Measurements from ENCODE around the gene CAPN15.

The CAPN15 gene

GRCh38 chr16:578232-578869 is 50.8 kb downstream of the CAPN15 start:
- DNase-seq (ENCODE audit: low spot score) = no peak

- peak; percentile 57 for DNase-seq (ENCODE audit: low spot score)
Observed at GRCh38 chr16:578870-579405, 51.4 kb downstream of the CAPN15 start.

DNA sequence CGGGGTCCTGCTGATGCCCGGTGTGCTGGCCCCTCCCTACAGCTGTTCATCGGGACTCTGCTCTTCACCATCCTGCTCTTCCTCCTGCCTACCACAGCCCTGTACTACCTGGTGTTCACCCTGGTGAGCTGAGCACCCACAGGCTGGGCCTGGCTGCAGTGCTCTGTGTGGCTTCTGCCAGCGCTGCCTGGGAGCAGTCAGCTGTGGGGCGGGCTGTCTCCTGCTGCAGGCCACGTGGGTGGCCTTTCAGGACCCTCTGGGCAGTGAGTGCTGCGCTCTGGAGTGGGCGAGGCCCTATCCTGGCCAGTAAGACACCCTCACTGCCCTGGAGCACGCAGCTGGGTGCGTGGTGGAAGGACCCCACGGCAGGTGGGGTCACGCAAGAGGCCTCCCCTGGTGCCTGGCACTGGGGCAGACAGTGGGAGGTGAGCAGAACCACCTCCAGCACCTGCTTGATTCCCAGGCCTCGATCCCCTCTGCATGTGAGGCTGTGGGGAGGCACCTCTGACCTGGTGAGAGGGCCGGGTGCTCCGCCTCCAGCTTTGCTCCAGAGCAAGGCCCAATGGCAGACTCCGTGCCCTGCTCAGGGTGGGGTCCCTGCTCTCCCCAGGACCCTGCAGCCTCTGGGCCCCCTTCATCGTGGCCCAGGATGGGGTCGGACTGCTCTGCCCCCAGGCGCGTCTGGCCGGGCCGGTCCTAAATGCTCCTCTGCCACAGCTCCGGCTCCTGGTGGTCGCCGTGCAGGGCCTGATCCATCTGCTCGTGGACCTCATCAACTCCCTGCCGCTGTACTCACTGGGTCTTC is 52.8 kb downstream of the CAPN15 start:
- no peak for DNase-seq (ENCODE audit: low spot score)

DNA sequence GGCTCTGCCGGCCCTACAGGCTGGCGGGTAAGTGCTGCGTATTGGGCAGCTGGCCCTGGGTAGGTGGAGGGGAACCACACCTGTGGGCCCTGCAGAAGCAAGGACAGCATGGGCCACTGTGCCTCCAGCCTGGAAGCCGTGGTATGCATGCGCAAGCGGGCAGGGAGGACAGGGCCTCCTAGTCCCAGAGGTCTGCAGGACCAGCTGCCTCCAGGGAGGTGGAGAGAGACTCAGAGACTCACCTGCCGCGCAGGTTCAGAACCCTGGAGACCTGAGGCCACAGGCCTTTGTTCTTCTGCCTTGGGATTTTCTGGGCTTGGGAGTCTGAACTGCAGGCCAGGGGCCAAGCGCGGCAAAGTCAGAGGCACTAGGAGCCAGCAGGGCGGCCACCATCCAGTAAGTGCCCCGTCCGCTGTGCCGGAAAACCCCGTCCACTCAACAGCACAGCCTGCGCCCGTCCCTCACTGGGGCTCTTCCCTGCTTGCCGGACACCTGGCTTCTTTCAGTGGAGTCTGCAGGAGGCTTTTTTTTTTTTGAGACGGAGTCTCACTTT is 53.5 kb downstream of the CAPN15 start:
- no peak for DNase-seq (ENCODE audit: low spot score)

DNA sequence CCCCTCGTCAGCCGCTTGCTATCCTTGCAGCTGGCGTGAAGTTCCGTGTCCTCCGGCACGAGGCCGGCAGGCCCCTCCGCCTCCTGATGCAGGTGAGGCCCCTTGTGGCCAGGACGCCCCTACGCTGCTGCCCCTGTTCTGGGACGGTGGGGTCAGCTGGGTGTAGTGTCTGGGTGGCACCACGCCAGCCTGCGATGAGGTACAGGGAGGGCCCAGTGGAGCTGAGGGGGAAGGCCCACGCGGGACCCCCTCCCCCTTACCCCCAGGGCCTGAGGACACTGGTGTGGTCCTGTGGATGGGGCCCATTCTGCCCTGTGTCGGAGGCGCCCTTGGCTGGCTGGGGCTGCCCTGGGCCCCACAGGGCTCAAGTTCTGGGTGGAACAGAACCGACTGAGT is 54.7 kb downstream of the CAPN15 start:
- no peak for DNase-seq (ENCODE audit: low spot score)

GRCh38 chr16:582614-583331 is 55.3 kb downstream of the CAPN15 start:
- DNase-seq (ENCODE audit: low spot score) = no peak

- DNase-seq (ENCODE audit: low spot score) = no peak
Observed at GRCh38 chr16:583470-583814, 55.9 kb downstream of the CAPN15 start.

- DNase-seq (ENCODE audit: low spot score) = no peak
Observed at GRCh38 chr16:583815-584591, 56.5 kb downstream of the CAPN15 start.

DNA sequence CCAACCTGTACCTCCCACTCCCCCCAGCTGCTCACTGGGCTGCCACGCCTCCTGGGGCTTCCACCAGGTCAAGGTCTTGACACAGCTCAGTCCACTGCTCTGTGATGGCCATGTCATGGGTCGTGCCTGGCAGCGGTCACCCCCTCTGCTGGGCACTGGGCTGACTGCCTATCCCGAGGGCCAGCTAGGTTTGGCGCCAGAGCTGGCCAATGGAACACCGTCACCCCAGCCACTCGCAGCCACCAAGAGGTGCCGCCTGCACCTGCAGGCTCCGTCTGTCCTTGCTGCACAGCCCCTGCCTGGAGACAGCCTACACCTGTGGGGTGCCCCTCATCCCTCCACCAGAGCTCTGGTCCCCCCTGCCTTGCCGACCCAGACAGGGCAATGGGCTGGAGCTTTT is 57.8 kb downstream of the CAPN15 start:
- DNase-seq (ENCODE audit: low spot score) = no peak

- no peak for DNase-seq (ENCODE audit: low spot score)
Observed at GRCh38 chr16:586047-586644, 58.6 kb downstream of the CAPN15 start.

DNA sequence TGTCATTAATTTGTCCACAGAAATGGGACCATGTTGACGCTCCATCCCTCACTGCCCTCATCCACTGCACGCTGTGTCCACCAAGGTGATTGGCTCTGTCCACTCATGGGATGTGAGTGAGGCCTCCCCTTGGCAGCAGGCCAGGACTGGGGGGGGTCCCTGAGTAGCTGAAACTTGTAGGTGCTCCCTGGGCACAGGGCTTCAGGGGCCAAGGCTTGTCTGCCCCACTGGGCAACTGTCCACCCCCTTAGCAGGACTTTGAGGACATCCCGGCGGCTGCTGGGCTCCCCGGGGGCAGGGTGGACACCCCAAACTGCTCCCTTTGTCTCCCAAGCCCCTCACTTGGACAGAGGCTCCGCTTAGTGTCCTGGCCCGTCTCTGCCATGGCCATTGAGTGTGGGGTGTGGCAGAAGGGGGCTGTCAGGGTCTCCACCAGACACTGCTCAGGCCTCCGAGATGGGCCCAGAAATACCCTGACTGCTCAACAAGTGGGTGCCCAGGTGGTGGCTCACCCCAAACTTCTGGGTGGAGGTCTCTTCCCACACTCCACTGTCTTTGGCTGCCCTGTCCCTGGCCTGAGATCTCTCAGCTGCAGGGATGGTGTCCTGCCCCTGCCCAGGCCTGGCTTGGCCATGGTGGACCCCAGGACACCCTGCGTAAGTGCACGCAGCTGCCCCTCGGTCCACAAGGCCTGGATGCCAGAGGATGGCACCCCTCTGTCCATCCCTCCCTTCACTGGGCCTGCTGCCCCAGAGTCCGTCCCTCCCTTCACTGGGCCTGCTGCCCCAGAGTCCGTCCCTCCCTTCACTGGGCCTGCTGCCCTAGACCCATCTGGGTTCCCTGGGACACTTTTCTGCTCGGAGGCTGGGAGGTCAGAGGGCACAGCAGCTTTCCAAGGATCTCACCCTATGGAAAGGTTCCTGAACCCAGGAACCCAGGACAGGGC is 59.4 kb downstream of the CAPN15 start:
- DNase-seq (ENCODE audit: low spot score) = no peak

DNA sequence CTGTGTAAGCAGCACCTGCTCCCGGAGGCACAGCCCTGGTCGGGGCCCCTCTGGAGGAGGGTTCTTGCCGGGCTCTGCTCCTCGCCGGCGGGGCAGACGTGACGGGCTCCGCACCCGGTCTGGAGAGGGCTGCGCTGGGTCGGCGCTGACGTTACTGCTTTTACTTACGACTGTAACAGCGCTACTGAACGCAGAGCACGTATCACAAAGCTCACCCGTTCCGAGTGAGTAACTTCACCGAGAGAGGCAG is 61.1 kb downstream of the CAPN15 start:
- peak; percentile 37 for DNase-seq (ENCODE audit: low spot score)

DNA sequence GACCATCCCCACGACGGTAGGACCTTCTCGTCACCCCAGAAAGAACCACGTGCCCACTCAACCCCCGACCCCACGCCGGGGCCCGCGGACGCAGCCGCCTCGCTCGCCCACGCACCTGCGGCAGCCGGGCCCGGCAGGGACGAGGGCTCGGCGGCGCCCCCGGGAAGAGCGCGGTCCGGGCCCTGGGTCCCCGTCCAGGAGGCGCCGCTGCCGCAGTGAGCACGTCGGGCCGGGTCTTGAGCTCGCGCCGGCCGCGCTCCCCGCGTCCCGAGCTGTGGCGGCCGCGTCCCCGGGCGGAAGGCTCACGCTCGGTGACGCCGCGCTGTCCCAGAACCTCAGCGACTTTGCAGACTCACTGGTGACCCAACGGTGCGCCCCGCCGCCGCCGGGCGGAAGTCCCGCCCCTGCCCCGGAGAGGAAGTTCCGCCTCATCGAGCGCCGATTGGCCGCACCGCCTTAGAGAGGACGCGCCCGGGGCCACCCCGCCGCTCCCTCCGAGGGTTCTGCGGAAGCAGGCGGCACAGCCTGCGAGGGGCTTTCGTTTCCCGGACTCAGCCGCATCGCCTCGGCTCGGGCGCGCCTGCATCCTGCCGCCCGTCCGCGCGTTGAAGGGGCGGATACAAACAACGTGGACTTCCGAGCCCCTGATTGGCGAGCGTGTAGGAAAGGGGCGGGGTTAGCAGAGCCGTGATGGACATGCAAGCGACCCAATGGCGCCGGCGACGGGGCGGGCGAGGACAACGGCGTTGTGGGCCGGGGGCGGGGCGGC is 61.6 kb downstream of the CAPN15 start:
- peak; percentile 96 for DNase-seq (ENCODE audit: low spot score)

DNA sequence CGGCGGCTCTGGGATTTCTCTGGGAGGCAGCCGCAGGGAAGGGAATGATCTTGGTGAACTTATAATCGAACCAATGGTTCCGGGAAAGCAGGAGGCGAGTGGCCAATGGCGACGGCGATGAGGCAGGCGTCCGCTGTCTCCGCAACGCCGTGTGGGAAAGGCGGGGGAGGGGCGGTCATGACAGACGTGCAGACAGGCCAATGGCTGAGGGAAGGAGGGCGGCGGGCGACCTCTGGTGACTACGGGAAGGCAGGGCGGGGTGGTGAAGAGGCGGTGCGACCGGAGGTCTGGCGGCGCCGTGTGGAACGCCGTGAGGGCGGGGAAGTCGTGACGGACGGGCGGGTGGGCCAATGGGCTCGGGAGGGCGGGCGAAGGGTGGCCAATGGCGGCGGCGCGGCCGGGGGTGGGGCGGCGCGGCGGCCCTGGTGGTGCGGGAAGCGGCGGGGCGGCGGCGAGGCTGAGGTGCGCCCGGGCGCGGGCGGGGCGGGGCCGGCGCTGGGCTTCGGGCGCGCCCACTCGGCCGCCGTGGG is 62.2 kb downstream of the CAPN15 start, which contains the start of gene RAB40C:
Gene RAB40C (plus strand): TSS at position 409 of the 530 bp plus-strand sequence. CDS start 226 bp downstream, outside the sequence.
- DNase-seq (ENCODE audit: low spot score) = peak; percentile 99

DNA sequence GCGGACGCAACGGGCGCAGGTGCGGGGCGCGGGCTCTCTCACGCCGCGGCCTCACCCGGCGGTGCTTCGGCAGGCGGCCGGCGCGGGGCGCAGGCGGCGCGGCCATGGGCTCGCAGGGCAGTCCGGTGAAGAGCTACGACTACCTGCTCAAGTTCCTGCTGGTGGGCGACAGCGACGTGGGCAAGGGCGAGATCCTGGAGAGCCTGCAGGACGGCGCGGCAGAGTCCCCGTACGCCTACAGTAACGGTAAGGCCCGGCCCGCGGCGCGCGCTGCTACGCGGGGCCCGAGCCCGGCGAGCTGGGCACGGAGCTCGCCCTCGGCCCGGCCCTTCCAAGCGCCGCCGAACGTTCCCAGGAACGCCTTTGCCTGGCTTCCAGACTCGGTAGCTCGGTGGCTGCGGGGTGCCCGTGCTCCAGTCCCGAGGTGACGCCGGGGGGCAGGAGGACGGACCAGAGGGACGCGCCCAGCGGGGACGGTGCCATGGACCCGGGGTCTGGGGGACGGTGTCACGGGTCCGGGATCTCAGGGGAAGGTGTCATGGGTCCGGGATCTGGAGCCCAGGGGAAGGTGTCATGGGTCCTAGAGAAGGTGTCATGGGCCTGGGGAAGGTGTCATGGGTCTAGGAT is 62.8 kb downstream of the CAPN15 start:
- no peak for DNase-seq (ENCODE audit: low spot score)

- no peak for DNase-seq (ENCODE audit: low spot score)
Observed at GRCh38 chr16:590815-591200, 63.3 kb downstream of the CAPN15 start.

DNA sequence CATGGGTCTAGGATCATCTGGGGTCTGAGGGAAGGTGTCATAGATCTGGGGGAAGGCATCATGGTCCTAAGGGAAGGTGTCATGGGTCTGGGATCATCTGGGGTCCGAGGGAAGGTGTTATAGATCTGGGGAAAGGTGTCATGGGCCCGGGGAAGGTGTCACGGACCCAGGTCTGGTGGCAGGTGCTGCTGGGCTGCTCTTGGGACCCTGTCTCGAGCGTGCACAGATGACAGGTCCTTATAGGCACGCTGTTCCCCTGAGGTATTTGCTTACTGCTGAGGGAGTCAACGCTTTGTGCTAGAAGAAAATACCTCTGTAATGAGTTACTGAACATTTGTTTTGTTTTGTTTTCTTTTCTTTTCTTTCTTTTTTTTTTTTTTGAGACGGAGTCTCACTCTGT is 63.7 kb downstream of the CAPN15 start:
- no peak for DNase-seq (ENCODE audit: low spot score)

DNA sequence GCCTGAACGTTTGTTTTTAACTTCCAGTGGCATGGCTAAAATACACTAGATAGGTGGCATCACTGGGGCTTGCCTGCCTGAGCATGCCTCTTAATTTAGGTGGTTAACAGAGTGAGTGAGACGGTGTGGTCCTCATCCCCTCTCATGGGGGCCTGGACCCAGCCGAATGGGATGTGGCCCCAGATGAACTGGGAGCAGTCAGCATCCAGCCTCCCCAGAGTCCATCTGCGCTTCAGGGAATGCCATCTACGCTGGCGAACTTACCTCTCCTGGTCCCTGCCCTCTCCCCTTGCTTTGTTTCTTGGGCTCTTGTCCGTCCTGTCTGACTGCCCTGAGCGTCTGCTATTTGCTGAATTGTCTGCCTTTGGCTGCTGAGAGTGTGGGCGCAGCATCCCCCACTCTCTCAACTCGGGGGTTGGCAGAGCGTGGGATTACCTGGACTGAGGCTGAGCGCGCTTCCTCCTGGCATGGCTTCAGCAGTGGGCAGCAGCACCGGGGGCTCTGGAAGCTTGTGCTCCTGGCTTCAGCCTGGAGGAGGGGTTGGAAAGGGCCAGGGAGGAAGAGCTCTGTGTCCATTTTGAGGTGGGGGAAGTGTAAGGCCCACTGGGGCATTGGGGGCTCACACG is 64.5 kb downstream of the CAPN15 start:
- no peak for DNase-seq (ENCODE audit: low spot score)

Measured in CD4-positive, alpha-beta T cell treated with Interleukin-6 at 100 ng/mL for 8 hours (primary cell).